ENCODE measurements around the gene PIEZO2.

PIEZO2 gene

DNA sequence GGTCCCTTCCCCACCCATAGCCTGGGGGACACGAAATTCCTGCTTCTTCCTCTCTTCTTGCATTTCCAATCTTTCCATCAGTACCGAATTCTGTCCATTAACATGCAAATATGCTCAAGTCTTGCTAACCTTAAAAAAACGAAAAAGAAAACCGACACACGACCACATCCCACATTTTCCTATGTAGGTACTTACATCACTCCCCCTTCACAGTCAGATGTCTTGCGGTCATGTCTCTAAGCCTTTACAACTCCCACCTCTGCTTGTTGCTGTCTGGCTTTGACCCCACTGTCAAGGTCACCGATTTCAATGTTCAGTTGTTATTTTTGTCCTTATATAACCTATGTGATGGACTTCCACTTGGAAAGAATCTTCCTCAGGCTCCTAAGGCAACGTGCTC lies 404.1 kb downstream of the PIEZO2 start:
- DNase-seq (ENCODE audit: low spot score): no peak

DNA sequence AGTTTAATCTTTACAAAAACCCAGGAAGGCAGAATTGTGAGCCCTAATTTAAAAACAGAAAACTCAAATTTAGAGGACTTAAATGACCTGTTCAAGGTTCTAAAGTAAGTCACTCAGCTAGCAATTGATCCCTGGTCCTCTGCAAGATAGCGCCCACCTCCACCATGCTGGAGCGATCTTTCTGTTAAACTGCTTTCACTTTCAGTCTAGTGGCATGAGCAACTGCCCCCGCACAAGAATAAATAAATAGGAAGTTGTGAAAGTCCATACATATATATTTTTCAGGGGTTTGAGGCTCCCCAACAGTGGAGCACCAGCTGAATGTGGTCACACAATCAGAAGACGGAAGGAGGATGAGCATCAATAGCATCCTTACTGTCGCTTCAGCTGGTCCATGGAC lies 405.6 kb downstream of the PIEZO2 start:
- DNase-seq (ENCODE audit: low spot score): no peak

GRCh38 chr18:10739152-10739551 lies 410.2 kb downstream of the PIEZO2 start:
- peak; percentile 59 for DNase-seq (ENCODE audit: low spot score)

DNA sequence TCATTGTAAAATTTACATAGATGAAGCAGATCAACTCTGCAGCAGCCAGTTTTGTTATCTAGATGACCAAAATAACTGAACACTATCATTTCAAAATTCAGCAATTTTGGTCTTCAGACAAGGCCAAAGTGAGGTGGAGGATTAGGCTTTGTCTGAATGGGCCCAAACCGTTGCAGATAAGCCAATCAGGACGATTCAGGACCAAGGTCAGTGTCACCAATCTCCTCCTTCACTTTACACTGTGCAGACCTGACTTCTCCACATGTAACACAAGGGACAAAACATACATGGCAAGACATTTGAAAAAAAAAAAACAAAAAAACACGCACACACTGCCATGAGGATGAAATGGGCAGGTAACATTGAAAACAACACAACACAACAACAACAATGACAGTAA lies 412.4 kb downstream of the PIEZO2 start:
- DNase-seq (ENCODE audit: low spot score): no peak

GRCh38 chr18:10732990-10733389 lies 416.4 kb downstream of the PIEZO2 start:
- DNase-seq (ENCODE audit: low spot score): no peak

DNA sequence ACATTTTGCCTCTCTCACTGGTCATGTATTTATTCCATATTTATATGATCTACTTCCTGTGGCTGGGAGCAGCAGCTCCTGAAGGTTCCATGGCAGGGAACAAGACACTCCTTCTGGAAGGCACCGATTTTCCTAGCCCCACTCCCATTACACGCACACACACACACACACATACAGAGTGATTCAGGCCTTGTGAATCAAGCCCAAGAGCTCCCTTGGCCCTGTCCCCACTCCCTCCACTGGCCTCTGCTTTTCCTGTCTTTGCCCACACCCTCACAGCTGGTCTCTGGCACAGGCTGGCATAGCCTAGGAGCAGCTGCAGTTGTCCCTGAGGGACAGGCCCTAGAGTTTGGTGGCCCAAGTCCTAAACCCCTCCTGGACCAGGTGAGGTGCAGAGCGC lies 421.9 kb downstream of the PIEZO2 start:
- peak; percentile 23 for DNase-seq (ENCODE audit: low spot score)

DNA sequence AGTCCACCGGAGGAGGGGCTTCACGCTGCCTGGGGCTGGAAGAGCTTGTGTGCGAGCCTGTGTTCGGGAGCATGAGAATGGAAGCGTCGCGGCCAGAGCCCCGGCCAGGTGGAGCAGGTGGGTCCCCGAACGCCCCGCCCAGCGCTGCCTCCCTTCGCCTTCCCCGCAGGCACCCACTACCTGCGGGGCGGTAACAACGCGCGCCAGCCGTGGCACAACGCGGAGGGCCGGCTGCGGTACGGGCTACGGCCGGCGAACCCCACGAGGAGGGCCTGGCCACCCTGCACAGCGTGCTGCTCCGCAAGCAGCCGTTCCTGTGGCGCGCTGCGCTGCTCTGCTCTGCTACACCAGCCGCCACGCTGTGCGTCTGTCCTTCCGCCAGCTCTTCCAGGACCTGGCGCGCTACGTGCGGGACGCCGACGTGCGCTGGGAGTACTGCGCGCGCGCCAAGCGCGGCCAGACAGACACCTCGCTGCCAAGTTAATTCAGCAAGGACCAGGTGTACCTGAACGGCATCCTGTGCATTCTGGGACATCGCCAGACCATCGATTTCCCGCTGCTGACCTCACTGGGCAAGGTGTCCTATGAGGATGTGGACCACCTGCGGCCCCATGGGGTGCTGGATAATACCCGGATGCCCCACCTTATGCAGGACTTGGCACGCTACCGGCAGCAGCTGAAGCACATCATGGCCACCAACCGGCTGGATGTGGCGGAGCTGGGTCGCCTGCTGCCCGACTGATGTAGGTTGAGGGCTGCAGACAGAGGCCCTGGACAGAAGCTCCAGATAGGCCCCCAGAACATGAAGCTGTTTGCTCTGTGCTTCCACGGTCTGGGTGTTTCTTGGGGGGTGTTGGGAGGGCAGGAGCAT lies 422.9 kb downstream of the PIEZO2 start:
- peak; percentile 53 for DNase-seq (ENCODE audit: low spot score)

- DNase-seq (ENCODE audit: low spot score): no peak
These were observed 424.7 kb downstream of the PIEZO2 start for GRCh38 chr18:10724666-10725065.

DNA sequence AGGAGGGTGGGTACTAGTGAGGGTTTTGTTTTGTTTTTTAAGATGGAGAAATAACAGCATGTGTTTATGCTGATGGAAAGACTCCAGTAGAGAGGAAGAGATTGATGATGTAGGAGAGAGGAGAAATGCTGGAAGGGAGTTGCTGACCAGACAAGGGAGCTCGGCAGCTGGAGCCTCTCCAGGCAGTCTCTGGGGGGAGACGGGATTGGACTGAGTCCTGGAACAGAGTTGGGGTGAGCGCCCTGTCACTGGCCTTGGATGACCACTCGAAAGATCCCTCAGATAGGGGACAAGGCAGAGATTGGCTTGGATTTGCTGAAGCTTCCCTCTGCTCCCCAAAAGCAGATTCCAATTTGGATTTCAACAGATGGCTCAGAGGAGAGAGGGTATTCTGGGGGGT lies 425.9 kb downstream of the PIEZO2 start:
- DNase-seq (ENCODE audit: low spot score): no peak

- DNase-seq (ENCODE audit: low spot score): no peak
These were observed 430.6 kb downstream of the PIEZO2 start for GRCh38 chr18:10718809-10719208.

GRCh38 chr18:10715791-10716190 lies 433.6 kb downstream of the PIEZO2 start:
- DNase-seq (ENCODE audit: low spot score): no peak

- no peak for DNase-seq (ENCODE audit: low spot score)
These were observed 436.0 kb downstream of the PIEZO2 start for GRCh38 chr18:10713409-10713808.

DNA sequence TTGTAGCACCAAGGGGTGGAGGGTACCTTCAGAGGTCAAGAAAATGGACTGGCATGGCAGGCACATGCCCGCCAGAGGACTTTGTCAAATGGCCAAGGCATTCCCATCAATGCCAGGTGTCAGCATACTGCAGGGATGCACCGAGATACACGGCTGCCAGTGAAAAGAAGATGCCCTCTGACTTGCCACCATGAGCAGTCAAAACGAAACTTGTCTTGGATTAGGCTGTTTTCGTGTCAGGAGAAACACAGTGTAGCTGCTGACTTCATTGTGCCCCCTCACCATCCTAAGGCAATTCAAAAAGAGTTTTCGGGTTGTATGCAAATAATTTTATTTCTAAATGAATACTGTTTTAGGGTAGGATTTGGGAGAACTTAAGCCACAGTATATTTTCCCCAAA lies 442.1 kb downstream of the PIEZO2 start:
- no peak for DNase-seq (ENCODE audit: low spot score)

DNA sequence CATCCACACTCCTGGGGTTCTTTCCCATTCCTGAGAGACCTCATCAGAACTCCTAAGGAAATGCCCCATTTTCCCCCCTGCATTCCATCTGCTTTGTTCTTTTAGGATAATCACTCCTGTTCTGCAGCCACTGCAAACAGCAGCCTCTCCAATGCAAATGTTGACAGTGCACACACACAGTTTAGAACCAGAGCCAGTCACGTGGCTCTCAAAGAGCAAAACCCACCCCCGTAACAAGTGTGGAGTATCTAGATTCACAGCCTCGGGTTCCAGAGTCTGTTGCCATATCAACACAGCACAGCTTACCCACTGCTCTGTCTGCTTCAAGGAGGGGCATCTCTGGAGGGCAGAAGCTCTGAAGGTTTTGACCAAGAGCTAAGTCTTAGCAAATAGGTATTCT lies 443.6 kb downstream of the PIEZO2 start:
- DNase-seq (ENCODE audit: low spot score): no peak

- DNase-seq (ENCODE audit: low spot score): no peak
These were observed 444.1 kb downstream of the PIEZO2 start for GRCh38 chr18:10705291-10705690.

GRCh38 chr18:10702206-10702605 lies 447.2 kb downstream of the PIEZO2 start:
- DNase-seq (ENCODE audit: low spot score): no peak

DNA sequence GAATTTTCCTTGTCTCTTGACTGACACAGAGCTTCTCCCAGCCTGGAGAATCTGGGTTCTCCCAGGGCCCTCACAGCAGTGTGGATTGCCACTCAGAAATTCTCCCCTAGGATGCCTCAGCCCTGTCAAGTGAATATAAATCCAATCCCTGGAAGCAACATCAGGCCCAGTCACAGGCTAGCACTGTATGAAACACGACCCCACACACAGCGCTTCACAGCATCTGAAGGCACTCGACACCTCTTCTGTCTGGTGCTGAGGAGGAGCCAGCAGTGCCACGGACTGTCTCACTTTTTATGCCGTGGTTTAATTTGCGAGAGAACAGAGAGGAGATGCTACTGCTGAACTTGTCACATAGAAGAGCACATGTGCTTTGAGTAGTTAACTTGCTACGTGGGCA lies 459.0 kb downstream of the PIEZO2 start:
- DNase-seq (ENCODE audit: low spot score): no peak

GRCh38 chr18:10690035-10690329 lies 459.4 kb downstream of the PIEZO2 start:
- DNase-seq (ENCODE audit: low spot score): no peak

DNA sequence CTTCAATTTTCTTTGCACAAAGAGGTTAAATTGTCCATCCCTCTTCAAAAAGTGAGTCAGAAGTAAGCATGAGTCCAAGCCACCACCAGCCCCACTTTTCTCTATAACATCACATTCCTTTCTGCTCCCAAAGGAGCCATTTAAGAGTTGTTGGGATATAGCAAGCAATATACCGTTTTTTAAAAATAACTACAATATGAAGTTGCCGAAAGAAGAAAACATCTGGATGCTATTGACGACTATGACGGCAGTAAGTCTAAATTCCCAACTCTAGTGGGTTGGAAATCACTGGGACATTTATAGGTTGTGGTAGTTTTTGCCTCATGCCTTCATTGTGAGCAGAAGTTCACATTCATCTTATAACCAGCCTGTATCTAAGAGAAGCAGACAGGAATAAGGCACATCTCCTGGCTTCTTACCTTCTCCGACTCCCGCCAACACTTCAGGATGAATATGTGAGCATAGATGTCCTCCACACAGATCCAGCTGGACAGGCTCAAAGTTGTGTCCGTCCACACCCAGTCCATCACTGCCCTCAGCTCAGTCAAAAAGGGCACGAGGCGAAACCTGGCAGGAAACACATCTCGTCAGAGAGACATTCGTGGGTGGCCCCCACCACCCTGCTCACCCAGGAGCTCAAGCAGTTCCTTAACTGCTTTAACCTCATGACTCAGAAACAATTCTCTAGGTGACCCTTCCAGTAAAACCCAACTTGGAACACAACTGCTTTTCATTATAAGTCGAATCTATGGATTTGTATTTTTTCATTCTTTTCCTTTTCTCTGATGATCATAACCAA lies 459.9 kb downstream of the PIEZO2 start:
- no peak for DNase-seq (ENCODE audit: low spot score)

DNA sequence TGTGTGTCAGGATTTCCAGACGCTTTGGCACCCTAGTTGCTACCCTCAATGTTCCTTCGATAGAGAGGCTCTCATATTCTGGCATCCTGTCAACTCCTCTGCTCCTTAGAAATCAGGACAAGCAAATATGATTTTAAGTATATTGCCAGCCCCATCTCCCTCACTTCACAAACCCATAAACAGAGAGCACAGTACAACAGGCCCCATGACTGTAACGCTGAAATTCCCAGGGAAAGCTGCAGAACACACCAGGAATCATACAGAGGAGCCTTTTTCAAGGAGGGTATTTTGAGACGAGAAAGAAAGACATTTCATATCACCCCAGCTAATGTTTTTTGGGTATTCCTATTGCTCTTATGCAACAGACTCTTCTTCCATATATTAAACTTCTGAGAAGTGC lies 460.6 kb downstream of the PIEZO2 start:
- DNase-seq (ENCODE audit: low spot score): no peak

DNA sequence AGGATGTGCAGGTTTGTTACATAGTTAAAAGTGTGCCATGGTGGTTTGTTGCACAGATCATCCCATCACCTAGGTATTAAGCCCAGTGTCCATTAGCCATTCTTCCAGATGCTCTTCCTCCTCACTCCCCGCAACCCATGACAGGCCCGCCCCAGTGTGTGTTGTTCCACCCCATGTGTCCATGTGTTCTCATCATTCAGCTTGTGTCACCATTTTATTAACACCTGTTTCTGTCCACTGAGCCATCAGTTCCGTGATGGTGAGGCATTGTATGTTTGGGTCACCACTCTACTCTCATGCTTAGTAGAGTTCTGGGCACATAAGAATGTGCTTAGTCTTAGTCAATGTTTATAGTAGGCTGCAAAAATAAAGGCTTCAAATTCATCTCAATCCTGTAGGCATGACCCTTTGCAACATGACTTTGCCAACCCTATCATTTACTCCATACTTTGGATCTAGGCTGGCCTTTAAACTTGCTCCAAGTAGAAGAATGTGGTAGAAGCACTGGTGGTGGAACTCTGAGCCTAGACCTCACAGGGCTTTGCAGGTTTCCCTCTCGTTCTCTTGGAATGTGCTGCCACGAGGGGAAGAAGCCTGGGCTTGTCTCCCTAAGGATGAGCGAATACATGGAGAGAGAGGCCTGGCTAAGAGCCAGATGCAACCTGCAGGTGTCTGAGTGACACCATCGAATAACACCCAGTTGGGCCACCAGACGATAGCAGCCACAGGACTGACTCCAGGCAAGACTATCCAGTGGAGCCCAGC lies 462.0 kb downstream of the PIEZO2 start:
- no peak for DNase-seq (ENCODE audit: low spot score)

- no peak for DNase-seq (ENCODE audit: low spot score)
These were observed 463.1 kb downstream of the PIEZO2 start for GRCh38 chr18:10686308-10686707.

GRCh38 chr18:10685484-10685883 lies 463.9 kb downstream of the PIEZO2 start:
- DNase-seq (ENCODE audit: low spot score): no peak

Measured in SW480 (cell line).